ENCODE measurements around the gene C7orf25. TPM values are rescaled to one million over a fixed set of nuclear protein-coding genes. Genes with fewer than 3 reads are reported as not detected.
A peak's percentile ranks its signal among the peaks of the same experiment; 100 is the strongest.

Gene C7orf25
- total RNA-seq, 3 donors from 2014 or later: 10.9 to 13.6 (median 11.8) TPM

DNA sequence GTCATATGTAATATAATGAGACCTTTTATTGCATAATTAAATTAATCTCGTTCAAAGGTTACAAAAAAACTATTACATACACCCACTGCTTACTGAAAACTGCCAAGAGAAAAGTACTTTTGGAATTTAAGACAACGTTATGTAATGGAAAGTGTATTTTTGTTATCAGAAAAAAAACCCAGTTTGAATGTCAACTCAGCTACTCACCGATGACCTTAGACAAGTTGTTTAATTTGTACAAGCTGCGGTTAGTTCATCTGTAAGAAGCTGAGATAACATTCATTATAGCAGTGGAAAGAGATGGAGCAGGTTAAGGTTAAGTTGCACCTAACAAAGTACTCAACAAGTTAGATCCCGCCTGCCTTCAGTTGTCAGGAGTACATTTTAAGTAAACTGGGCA lies 19.0 kb upstream of the C7orf25 start:
- no peak for DNase-seq (ENCODE audit: low spot score in 2 of 2)
- Histone ChIP-seq H3K27ac (no peak overlapping the region), H3K4me1 (peaks cover 5 to 8% of the 10 kb centered on the region in 2 donors), H3K9me3 (no peaks in the 10 kb centered on the region), H3K27me3 (no peaks in the 10 kb centered on the region), H3K36me3 (no peaks in the 10 kb centered on the region), H3K4me3 (peak overlapping the region; percentile 89 to 97 (median 90))
- TF ChIP-seq POLR2AphosphoS5 (IDR thresholded peaks at IDR 0.05): no peak
- TF ChIP-seq, protein P1, sequence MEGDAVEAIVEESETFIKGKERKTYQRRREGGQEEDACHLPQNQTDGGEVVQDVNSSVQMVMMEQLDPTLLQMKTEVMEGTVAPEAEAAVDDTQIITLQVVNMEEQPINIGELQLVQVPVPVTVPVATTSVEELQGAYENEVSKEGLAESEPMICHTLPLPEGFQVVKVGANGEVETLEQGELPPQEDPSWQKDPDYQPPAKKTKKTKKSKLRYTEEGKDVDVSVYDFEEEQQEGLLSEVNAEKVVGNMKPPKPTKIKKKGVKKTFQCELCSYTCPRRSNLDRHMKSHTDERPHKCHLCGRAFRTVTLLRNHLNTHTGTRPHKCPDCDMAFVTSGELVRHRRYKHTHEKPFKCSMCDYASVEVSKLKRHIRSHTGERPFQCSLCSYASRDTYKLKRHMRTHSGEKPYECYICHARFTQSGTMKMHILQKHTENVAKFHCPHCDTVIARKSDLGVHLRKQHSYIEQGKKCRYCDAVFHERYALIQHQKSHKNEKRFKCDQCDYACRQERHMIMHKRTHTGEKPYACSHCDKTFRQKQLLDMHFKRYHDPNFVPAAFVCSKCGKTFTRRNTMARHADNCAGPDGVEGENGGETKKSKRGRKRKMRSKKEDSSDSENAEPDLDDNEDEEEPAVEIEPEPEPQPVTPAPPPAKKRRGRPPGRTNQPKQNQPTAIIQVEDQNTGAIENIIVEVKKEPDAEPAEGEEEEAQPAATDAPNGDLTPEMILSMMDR (IDR thresholded peaks at IDR 0.05): no peak
- TF ChIP-seq POLR2A (IDR thresholded peaks at IDR 0.05): no peak
- intact Hi-C loops (cut with DNase I; ENCODE audit: low total_unique reads): no loop called here

DNA sequence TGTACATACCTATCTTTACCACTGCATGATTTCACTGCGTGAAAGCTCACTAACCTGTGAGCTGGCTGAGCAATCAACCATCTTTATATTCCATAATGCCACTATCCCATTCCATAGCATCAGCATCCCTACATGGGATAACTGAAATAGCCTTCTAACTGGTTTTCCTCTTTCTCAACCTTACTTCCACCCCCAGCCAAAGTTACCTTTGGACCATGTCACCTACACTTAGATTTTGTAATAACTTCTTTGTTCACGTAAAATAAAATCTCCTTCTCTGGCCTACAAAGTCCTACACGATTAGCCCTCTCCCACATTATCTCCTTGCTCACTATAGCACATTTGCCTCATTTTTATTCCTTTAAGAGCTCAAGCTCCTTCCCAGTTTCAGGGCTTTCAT lies 17.6 kb upstream of the C7orf25 start:
- intact Hi-C loops (cut with DNase I; ENCODE audit: low total_unique reads): no loop called here
- Histone ChIP-seq H3K36me3 (no peaks in the 10 kb centered on the region), H3K27me3 (no peaks in the 10 kb centered on the region), H3K4me3 (peak overlapping the region in 1 of 3 donors; percentile 13), H3K27ac (no peak overlapping the region), H3K4me1 (peaks cover 5 to 8% of the 10 kb centered on the region in 2 donors), H3K9me3 (no peaks in the 10 kb centered on the region)
- TF ChIP-seq, protein P1 (IDR thresholded peaks at IDR 0.05): no peak
- TF ChIP-seq POLR2AphosphoS5 (IDR thresholded peaks at IDR 0.05) (no peak), POLR2A (IDR thresholded peaks at IDR 0.05) (no peak)
- no peak for DNase-seq (ENCODE audit: low spot score in 2 of 2)

DNA sequence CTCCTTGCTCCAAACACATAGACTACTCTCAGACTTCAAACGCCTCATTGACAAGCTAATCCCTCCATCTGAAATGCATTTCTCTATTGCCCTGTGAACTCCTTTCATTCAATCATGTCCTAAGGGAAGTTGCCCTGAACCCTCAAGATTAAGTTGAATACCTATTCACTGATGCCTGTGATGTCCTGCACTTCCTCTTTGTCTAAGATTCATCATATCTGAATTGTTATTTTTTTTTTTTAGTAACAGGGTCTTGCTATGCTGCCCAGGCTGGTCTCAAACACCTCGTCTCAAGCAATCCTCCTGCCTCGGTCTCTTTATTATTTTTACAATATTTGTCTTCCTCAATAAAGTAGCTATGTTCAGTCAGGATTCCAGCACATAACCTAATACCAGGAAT lies 16.9 kb upstream of the C7orf25 start:
- Histone ChIP-seq H3K36me3 (no peaks in the 10 kb centered on the region), H3K4me1 (peaks cover 5 to 6% of the 10 kb centered on the region in 2 donors), H3K4me3 (no peak overlapping the region), H3K27me3 (no peaks in the 10 kb centered on the region), H3K27ac (no peak overlapping the region), H3K9me3 (no peaks in the 10 kb centered on the region)
- TF ChIP-seq POLR2AphosphoS5 (IDR thresholded peaks at IDR 0.05) (no peak), POLR2A (IDR thresholded peaks at IDR 0.05) (no peak)
- TF ChIP-seq, protein P1 (IDR thresholded peaks at IDR 0.05): no peak
- no peak for DNase-seq (ENCODE audit: low spot score in 2 of 2)
- intact Hi-C loops (cut with DNase I; ENCODE audit: low total_unique reads): no loop called here

DNA sequence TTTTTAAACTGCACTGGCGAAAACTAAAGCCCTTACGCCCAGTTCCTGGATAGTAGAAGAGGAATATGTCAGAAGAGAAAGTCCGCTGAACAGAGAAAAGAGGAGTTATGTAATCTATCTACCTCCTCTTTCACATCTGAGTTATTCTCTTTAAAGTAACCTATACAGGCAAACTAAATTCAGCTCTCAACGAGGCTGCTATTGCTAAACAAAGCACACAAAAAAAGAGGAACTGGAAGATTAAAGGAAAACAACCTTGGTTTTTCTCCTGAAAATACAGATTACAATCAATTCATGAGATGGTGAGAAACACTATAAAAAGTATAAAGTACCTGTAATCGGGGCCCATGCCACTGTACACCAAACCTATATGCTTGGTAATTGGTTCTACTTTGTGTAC lies 14.3 kb upstream of the C7orf25 start:
- Histone ChIP-seq H3K27me3 (no peaks in the 10 kb centered on the region), H3K27ac (no peak overlapping the region), H3K36me3 (no peaks in the 10 kb centered on the region), H3K9me3 (no peaks in the 10 kb centered on the region), H3K4me3 (no peak overlapping the region), H3K4me1 (peaks cover 0 to 5% of the 10 kb centered on the region in 2 donors)
- TF ChIP-seq POLR2AphosphoS5 (IDR thresholded peaks at IDR 0.05): no peak
- TF ChIP-seq, protein P1 (IDR thresholded peaks at IDR 0.05): no peak
- TF ChIP-seq POLR2A (IDR thresholded peaks at IDR 0.05): no peak
- intact Hi-C loops (cut with DNase I; ENCODE audit: low total_unique reads): no loop called here
- no peak for DNase-seq (ENCODE audit: low spot score in 2 of 2)

DNA sequence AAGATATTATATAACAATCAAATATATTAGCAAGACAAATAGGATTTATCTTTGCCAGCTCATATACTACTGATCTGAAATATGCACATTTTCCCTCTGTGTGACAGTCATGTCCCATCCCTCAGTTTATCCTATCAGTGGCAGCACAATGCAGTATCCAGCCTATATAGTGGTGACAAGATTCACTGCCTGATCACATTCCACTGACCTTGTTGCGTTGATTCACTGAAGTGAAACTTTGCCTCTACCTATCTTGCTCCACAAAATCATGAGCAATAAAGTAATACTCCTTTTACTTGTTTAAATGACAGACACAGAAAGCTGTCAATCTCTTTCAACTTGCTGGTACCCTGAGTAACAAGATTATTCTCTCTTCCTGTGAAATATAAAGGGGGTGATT lies 13.8 kb upstream of the C7orf25 start:
- Histone ChIP-seq H3K27me3 (no peaks in the 10 kb centered on the region), H3K27ac (no peak overlapping the region), H3K9me3 (no peaks in the 10 kb centered on the region), H3K4me3 (no peak overlapping the region), H3K36me3 (no peaks in the 10 kb centered on the region), H3K4me1 (peaks cover 0 to 5% of the 10 kb centered on the region in 2 donors)
- intact Hi-C loops (cut with DNase I; ENCODE audit: low total_unique reads): loop anchor here (2.0 kb wide), 1 partner anchor 13 kb away; no protein-coding TSS in a partner anchor
- no peak for TF ChIP-seq POLR2AphosphoS5 (IDR thresholded peaks at IDR 0.05)
- TF ChIP-seq POLR2A (IDR thresholded peaks at IDR 0.05): no peak
- TF ChIP-seq, protein P1 (IDR thresholded peaks at IDR 0.05): no peak
- no peak for DNase-seq (ENCODE audit: low spot score in 2 of 2)

Data from breast epithelium (tissue), 4 donors.